MM.1S (cell line): ENCODE data around the gene DMBX1.
A peak's percentile ranks its signal among the peaks of the same experiment; 100 is the strongest.

Experiments used
- DNase-seq: peaks from one replicate; pipeline ENCODE4 v3.0.0-alpha.2; 2015
- H2AFZ ChIP-seq: fragments of 300-600 bp; sonication (generic); 2 replicates; pipeline ENCODE4 v1.6.0; 2016; ENCODE audit warnings: antibody characterized with exemption, low read length
- H3F3A ChIP-seq: fragments of 300-600 bp; sonication (generic); 2 replicates; pipeline ENCODE4 v1.6.1; 2016; ENCODE audit warnings: mild to moderate bottlenecking, antibody characterized with exemption, low read length, moderate library complexity, mixed read lengths; ENCODE audit not compliant: insufficient read depth
- H3K27ac ChIP-seq: fragments of 300-600 bp; sonication (generic); 2 replicates; pipeline ENCODE4 v1.5.1; 2016; ENCODE audit warnings: mild to moderate bottlenecking, low read length
- H3K27me3 ChIP-seq: fragments of 300-600 bp; sonication (generic); replicated peaks from 2 replicates; pipeline ENCODE4 v1.6.0; 2016; ENCODE audit warnings: low read length; ENCODE audit not compliant: insufficient read depth
- H3K36me3 ChIP-seq: fragments of 300-600 bp; sonication (generic); replicated peaks from 2 replicates; pipeline ENCODE4 v1.6.1; 2016; ENCODE audit warnings: mild to moderate bottlenecking, low read length, mixed read lengths; ENCODE audit not compliant: insufficient read depth
- H3K4me1 ChIP-seq: fragments of 300-600 bp; sonication (generic); 2 replicates; pipeline ENCODE4 v1.6.1; 2016; ENCODE audit warnings: low read length, mixed read lengths
- H3K4me2 ChIP-seq: fragments of 300-600 bp; sonication (generic); 2 replicates; pipeline ENCODE4 v1.6.0; 2016; ENCODE audit warnings: low read depth, low read length
- H3K4me3 ChIP-seq: fragments of 300-600 bp; sonication (generic); 2 replicates; pipeline ENCODE4 v1.5.1; 2016; ENCODE audit warnings: low read length, mixed read lengths
- H3K79me2 ChIP-seq: fragments of 300-600 bp; sonication (generic); 2 replicates; pipeline ENCODE4 v1.6.1; 2016; ENCODE audit warnings: mixed run types, low read length, mixed read lengths
- H3K9ac ChIP-seq: fragments of 300-600 bp; sonication (generic); 2 replicates; pipeline ENCODE4 v1.6.1; 2016; ENCODE audit warnings: low read length, mixed read lengths
- H3K9me2 ChIP-seq: fragments of 300-600 bp; sonication (generic); replicated peaks from 2 replicates; pipeline ENCODE4 v1.6.1; 2016; ENCODE audit warnings: mild to moderate bottlenecking, low read length, mixed read lengths; ENCODE audit not compliant: insufficient read depth
- H3K9me3 ChIP-seq: fragments of 300-600 bp; sonication (generic); replicated peaks from 2 replicates; pipeline ENCODE4 v1.6.1; 2016; ENCODE audit warnings: mild to moderate bottlenecking, low read length, mixed read lengths; ENCODE audit not compliant: insufficient read depth
- H4K20me1 ChIP-seq: fragments of 300-600 bp; sonication (generic); 2 replicates; pipeline ENCODE4 v1.6.1; 2016; ENCODE audit warnings: mild to moderate bottlenecking, low read length, moderate library complexity, mixed read lengths; ENCODE audit not compliant: insufficient read depth
- EZH2 ChIP-seq: fragments of 300-600 bp; sonication (generic); optimal IDR thresholded peaks from 2 replicates; pipeline ENCODE3; 2017; ENCODE audit warnings: low read depth, mild to moderate bottlenecking, antibody characterized with exemption, low read length, mixed read lengths
- EZH2phosphoT487 ChIP-seq: fragments of 300-600 bp; sonication (generic); IDR thresholded peaks from 2 replicates; pipeline ENCODE4 v1.6.1; 2018; ENCODE audit warnings: antibody characterized with exemption, low read length
- TF ChIP-seq, protein P1 (sequence below): fragments of 300-600 bp; sonication (generic); IDR thresholded peaks from 2 replicates; pipeline ENCODE4 v1.5.1; 2016; ENCODE audit warnings: antibody characterized with exemption, low read length, mixed read lengths

The DMBX1 gene

DNA sequence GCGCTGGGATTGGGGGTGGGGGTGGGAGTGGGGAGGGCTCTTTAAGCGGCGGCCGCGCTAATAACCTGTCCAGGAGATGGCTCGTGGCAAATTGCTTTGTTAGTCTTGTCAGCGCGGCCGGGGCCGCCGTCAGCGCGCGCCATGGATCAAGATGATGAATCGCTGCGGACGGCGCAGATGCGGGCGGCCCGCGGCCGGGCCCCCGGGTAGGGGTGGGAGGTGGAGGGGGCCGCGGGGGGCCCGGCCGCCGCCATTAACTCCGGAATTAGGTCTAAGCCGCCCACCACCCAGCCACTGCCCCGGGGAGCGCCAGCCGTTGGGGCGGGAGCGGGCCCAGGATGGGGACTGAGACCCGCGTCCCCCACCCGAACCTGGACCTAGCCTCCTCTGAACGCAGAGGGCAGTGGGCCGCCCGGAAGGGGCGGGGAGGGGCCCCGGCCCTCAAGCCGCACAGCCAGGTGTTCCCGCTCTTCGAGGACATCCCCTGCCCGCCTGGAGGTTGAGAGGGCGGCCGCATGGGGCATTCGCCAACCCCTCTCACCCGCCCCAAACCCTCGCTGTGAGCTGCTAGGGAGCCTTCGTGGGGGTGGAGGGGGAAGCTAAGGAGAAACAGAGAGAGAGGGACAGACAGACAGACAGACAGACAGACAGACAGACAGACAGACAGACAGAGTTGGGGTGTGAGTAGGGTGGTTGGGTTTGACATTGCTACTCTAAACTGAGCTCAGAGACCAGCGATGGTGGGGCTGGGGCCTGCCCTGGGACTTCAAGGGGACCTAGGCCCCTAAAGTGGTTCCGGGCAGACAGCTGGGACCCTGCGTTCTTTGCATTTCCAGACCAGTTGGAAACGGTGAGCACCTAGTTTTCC is 3.8 kb upstream of the DMBX1 start:
- H3K4me1 ChIP-seq = no peaks in the 10 kb centered on the region
- TF ChIP-seq EZH2phosphoT487 (no peak), EZH2 (no peak)
- TF ChIP-seq, protein P1, sequence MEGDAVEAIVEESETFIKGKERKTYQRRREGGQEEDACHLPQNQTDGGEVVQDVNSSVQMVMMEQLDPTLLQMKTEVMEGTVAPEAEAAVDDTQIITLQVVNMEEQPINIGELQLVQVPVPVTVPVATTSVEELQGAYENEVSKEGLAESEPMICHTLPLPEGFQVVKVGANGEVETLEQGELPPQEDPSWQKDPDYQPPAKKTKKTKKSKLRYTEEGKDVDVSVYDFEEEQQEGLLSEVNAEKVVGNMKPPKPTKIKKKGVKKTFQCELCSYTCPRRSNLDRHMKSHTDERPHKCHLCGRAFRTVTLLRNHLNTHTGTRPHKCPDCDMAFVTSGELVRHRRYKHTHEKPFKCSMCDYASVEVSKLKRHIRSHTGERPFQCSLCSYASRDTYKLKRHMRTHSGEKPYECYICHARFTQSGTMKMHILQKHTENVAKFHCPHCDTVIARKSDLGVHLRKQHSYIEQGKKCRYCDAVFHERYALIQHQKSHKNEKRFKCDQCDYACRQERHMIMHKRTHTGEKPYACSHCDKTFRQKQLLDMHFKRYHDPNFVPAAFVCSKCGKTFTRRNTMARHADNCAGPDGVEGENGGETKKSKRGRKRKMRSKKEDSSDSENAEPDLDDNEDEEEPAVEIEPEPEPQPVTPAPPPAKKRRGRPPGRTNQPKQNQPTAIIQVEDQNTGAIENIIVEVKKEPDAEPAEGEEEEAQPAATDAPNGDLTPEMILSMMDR = no peak
- H3K79me2 ChIP-seq = no peaks in the 10 kb centered on the region
- peaks cover 83% of the 10 kb centered on the region for H3K27me3 ChIP-seq
- H3K9me2 ChIP-seq = no peaks in the 10 kb centered on the region
- no peaks in the 10 kb centered on the region for H3K9me3 ChIP-seq
- no peak for DNase-seq
- H3K4me3 ChIP-seq = no peak overlapping the region
- no peak overlapping the region for H3K27ac ChIP-seq
- no peak overlapping the region for H3K9ac ChIP-seq
- no peaks in the 10 kb centered on the region for H3K36me3 ChIP-seq
- H3K4me2 ChIP-seq = no peak overlapping the region
- H3F3A ChIP-seq = no peaks in the 10 kb centered on the region
- no peaks in the 10 kb centered on the region for H4K20me1 ChIP-seq
- H2AFZ ChIP-seq = no peak overlapping the region

DNA sequence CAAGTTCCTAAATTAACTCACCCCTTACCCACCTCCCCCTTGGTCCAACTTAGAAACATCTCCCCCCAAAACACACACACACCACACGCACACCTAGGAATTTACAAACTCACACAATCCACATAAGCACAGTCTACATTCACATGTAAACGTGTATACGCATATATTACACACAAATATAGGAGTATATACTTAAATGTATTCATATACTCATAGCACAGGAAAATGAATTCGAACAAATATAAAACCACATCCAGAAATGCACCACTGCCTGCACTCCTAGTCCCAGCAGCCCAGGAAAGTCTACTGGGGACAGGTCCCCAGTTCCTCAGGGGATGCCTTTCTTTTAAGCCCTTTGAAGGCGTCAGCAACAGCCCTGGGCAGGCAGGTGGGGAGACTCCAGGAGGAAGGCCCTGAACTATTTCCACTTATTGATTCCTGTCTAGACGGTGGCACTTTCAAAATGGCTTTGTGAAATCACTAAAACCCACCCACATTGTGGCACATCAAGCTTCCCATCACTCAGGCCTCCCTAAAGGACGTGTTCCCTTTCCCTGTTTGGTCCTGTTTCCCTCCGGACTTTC is 3.1 kb upstream of the DMBX1 start:
- no peak overlapping the region for H3K4me3 ChIP-seq
- H3K4me1 ChIP-seq = no peaks in the 10 kb centered on the region
- H3K27me3 ChIP-seq = peaks cover 85% of the 10 kb centered on the region

DNA sequence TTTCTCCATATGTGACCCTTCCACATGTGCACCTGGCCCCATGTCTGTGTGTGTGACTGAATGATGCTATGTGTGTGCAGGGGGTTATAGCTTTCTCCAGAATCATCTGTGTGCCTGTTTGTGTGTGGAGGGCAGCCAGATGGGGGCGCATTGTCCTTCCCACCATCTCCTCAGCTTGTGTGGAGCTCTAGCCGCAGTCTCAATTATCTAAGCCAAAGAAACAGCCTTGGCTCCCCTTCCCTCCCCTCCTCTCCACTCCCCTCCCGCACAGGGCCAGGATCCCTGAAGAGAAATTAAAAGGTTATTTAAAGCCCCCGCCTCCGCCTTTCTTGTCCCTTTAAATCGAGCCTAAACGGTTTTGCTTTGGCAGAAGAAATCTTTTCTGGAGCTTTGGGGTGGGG is 1.8 kb upstream of the DMBX1 start:
- Histone ChIP-seq H3K27me3 (peaks cover 87% of the 10 kb centered on the region), H4K20me1 (no peaks in the 10 kb centered on the region), H3K79me2 (no peaks in the 10 kb centered on the region), H3K4me1 (no peaks in the 10 kb centered on the region), H3K4me3 (no peak overlapping the region), H3K9me2 (no peaks in the 10 kb centered on the region), H3K9ac (no peak overlapping the region), H3K9me3 (no peaks in the 10 kb centered on the region), H3K4me2 (no peak overlapping the region), H3K36me3 (no peaks in the 10 kb centered on the region), H3F3A (no peaks in the 10 kb centered on the region), H2AFZ (no peak overlapping the region), H3K27ac (no peak overlapping the region)
- no peak for DNase-seq
- TF ChIP-seq, protein P1 = peak; percentile 25
- TF ChIP-seq EZH2phosphoT487 = no peak

More for the DNA sequence above, 3.1 kb upstream of the DMBX1 start:
- H3F3A ChIP-seq = no peaks in the 10 kb centered on the region
- H3K9me3 ChIP-seq = no peaks in the 10 kb centered on the region
- no peak overlapping the region for H3K4me2 ChIP-seq
- H3K9me2 ChIP-seq = no peaks in the 10 kb centered on the region
- H3K27ac ChIP-seq = no peak overlapping the region
- H4K20me1 ChIP-seq = no peaks in the 10 kb centered on the region
- no peaks in the 10 kb centered on the region for H3K36me3 ChIP-seq
- H3K79me2 ChIP-seq = no peaks in the 10 kb centered on the region
- no peak overlapping the region for H3K9ac ChIP-seq
- H2AFZ ChIP-seq = no peak overlapping the region
- TF ChIP-seq, protein P1 = no peak
- TF ChIP-seq EZH2 (no peak), EZH2phosphoT487 (no peak)
- DNase-seq = no peak
